ENCODE measurements around the gene CIDEA.
A peak's percentile ranks its signal among the peaks of the same experiment; 100 is the strongest.

CIDEA gene

GRCh38 chr18:12276736-12277554 is 22.8 kb downstream of the CIDEA start:
- peak overlapping the region; percentile 49 for H3K27ac Mint-ChIP-seq
- CTCF ChIA-PET = no interaction called here

GRCh38 chr18:12278215-12278671 is 24.1 kb downstream of the CIDEA start:
- Mint-ChIP-seq H3K27me3 (peaks cover 21% of the 10 kb centered on the region), H3K4me1 (no peaks in the 10 kb centered on the region), H3K9me3 (no peaks in the 10 kb centered on the region), H3K27ac (no peak overlapping the region), H3K4me3 (no peak overlapping the region), H3K36me3 (no peaks in the 10 kb centered on the region)
- CTCF ChIA-PET = interaction anchor here (1.9 kb wide), 1 partner anchor 22 kb away, joined by 5 read pairs; no protein-coding TSS in a partner anchor
- no peak for DNase-seq

More at GRCh38 chr18:12276736-12277554, 22.8 kb downstream of the CIDEA start:
- no peak for DNase-seq
- Mint-ChIP-seq H3K9me3 (no peaks in the 10 kb centered on the region), H3K36me3 (no peaks in the 10 kb centered on the region), H3K27me3 (peaks cover 9% of the 10 kb centered on the region), H3K4me3 (no peak overlapping the region), H3K4me1 (no peaks in the 10 kb centered on the region)

- no peaks in the 10 kb centered on the region for H3K4me1 Mint-ChIP-seq
- no peak for DNase-seq
- H3K27ac Mint-ChIP-seq = no peak overlapping the region
- CTCF ChIA-PET = interaction anchor here (0.6 to 1.9 kb wide), 3 partner anchors 7 to 28 kb away, joined by 5 read pairs; no protein-coding TSS in a partner anchor
- H3K9me3 Mint-ChIP-seq = no peaks in the 10 kb centered on the region
- H3K36me3 Mint-ChIP-seq = no peaks in the 10 kb centered on the region
- peaks cover 24% of the 10 kb centered on the region for H3K27me3 Mint-ChIP-seq
- H3K4me3 Mint-ChIP-seq = no peak overlapping the region
Observed at GRCh38 chr18:12278741-12279682, 24.9 kb downstream of the CIDEA start.

GRCh38 chr18:12279781-12280531 is 25.8 kb downstream of the CIDEA start:
- H3K4me1 Mint-ChIP-seq = no peaks in the 10 kb centered on the region
- DNase-seq = no peak
- CTCF ChIA-PET = interaction anchor here (0.6 to 1.9 kb wide), 4 partner anchors 8 to 44 kb away, joined by 5 read pairs; no protein-coding TSS in a partner anchor
- H3K27ac Mint-ChIP-seq = no peak overlapping the region
- peaks cover 34% of the 10 kb centered on the region for H3K27me3 Mint-ChIP-seq
- no peaks in the 10 kb centered on the region for H3K9me3 Mint-ChIP-seq
- H3K36me3 Mint-ChIP-seq = no peaks in the 10 kb centered on the region
- no peak overlapping the region for H3K4me3 Mint-ChIP-seq

GRCh38 chr18:12281861-12282260 is 27.7 kb downstream of the CIDEA start:
- Mint-ChIP-seq H3K27me3 (peaks cover 53% of the 10 kb centered on the region), H3K4me1 (no peaks in the 10 kb centered on the region), H3K4me3 (no peak overlapping the region), H3K36me3 (no peaks in the 10 kb centered on the region), H3K27ac (no peak overlapping the region), H3K9me3 (no peaks in the 10 kb centered on the region)
- DNase-seq = no peak
- CTCF ChIA-PET = no interaction called here

- CTCF ChIA-PET = no interaction called here
- H3K27ac Mint-ChIP-seq = no peak overlapping the region
- no peaks in the 10 kb centered on the region for H3K4me1 Mint-ChIP-seq
- H3K4me3 Mint-ChIP-seq = no peak overlapping the region
- H3K9me3 Mint-ChIP-seq = no peaks in the 10 kb centered on the region
- DNase-seq = no peak
- peaks cover 60% of the 10 kb centered on the region for H3K27me3 Mint-ChIP-seq
- H3K36me3 Mint-ChIP-seq = no peaks in the 10 kb centered on the region
Observed at GRCh38 chr18:12282442-12283039, 28.4 kb downstream of the CIDEA start.

- Mint-ChIP-seq H3K4me1 (peaks cover 3% of the 10 kb centered on the region), H3K27ac (no peak overlapping the region), H3K4me3 (no peak overlapping the region), H3K27me3 (peaks cover 64% of the 10 kb centered on the region), H3K9me3 (no peaks in the 10 kb centered on the region), H3K36me3 (no peaks in the 10 kb centered on the region)
- DNase-seq = no peak
- CTCF ChIA-PET = no interaction called here
Observed at GRCh38 chr18:12283256-12283655, 29.1 kb downstream of the CIDEA start.

GRCh38 chr18:12283666-12284065 is 29.5 kb downstream of the CIDEA start:
- Mint-ChIP-seq H3K27me3 (peaks cover 66% of the 10 kb centered on the region), H3K4me1 (peaks cover 3% of the 10 kb centered on the region), H3K27ac (no peak overlapping the region), H3K4me3 (no peak overlapping the region), H3K36me3 (no peaks in the 10 kb centered on the region), H3K9me3 (no peaks in the 10 kb centered on the region)
- CTCF ChIA-PET = no interaction called here
- no peak for DNase-seq

- Mint-ChIP-seq H3K36me3 (no peaks in the 10 kb centered on the region), H3K9me3 (no peaks in the 10 kb centered on the region), H3K4me1 (peaks cover 3% of the 10 kb centered on the region), H3K27ac (no peak overlapping the region), H3K27me3 (peaks cover 86% of the 10 kb centered on the region), H3K4me3 (no peak overlapping the region)
- no peak for DNase-seq
- CTCF ChIA-PET = interaction anchor here (1.4 to 1.9 kb wide), 2 partner anchors 15 to 50 kb away, joined by 4 to 6 read pairs; no protein-coding TSS in a partner anchor
Observed at GRCh38 chr18:12287131-12287681, 33.0 kb downstream of the CIDEA start.

- Mint-ChIP-seq H3K4me1 (peaks cover 3% of the 10 kb centered on the region), H3K4me3 (no peak overlapping the region), H3K9me3 (no peaks in the 10 kb centered on the region), H3K36me3 (no peaks in the 10 kb centered on the region), H3K27me3 (peaks cover 80% of the 10 kb centered on the region), H3K27ac (no peak overlapping the region)
- DNase-seq = no peak
- CTCF ChIA-PET = interaction anchor here (1.9 kb wide), 1 partner anchor 16 kb away, joined by 6 read pairs; no protein-coding TSS in a partner anchor
Observed at GRCh38 chr18:12287684-12288402, 33.7 kb downstream of the CIDEA start.

- H3K4me1 Mint-ChIP-seq = peaks cover 3% of the 10 kb centered on the region
- peaks cover 75% of the 10 kb centered on the region for H3K27me3 Mint-ChIP-seq
- H3K4me3 Mint-ChIP-seq = no peak overlapping the region
- CTCF ChIA-PET = no interaction called here
- H3K27ac Mint-ChIP-seq = no peak overlapping the region
- no peaks in the 10 kb centered on the region for H3K9me3 Mint-ChIP-seq
- no peak for DNase-seq
- no peaks in the 10 kb centered on the region for H3K36me3 Mint-ChIP-seq
Observed at GRCh38 chr18:12288403-12288755, 34.2 kb downstream of the CIDEA start.

GRCh38 chr18:12290086-12290485 is 35.9 kb downstream of the CIDEA start:
- no peak overlapping the region for H3K4me3 Mint-ChIP-seq
- CTCF ChIA-PET = no interaction called here
- no peaks in the 10 kb centered on the region for H3K9me3 Mint-ChIP-seq
- H3K27ac Mint-ChIP-seq = no peak overlapping the region
- peaks cover 62% of the 10 kb centered on the region for H3K27me3 Mint-ChIP-seq
- peaks cover 3% of the 10 kb centered on the region for H3K4me1 Mint-ChIP-seq
- DNase-seq = no peak
- no peaks in the 10 kb centered on the region for H3K36me3 Mint-ChIP-seq

GRCh38 chr18:12291161-12291560 is 37.0 kb downstream of the CIDEA start:
- no peaks in the 10 kb centered on the region for H3K36me3 Mint-ChIP-seq
- H3K27ac Mint-ChIP-seq = no peak overlapping the region
- CTCF ChIA-PET = no interaction called here
- peaks cover 57% of the 10 kb centered on the region for H3K27me3 Mint-ChIP-seq
- H3K4me1 Mint-ChIP-seq = peaks cover 3% of the 10 kb centered on the region
- DNase-seq = no peak
- no peaks in the 10 kb centered on the region for H3K9me3 Mint-ChIP-seq
- H3K4me3 Mint-ChIP-seq = no peak overlapping the region

Measured in activated naive CD4-positive, alpha-beta T cell treated with anti-CD3 and anti-CD28 coated beads, Interleukin-2, amount 10 ng/mL, durations not matched to agents 7 days and 5 days (primary cell).